Glutamatergic neuron (in vitro differentiated cells): ENCODE data around the gene MSMP. TPM values are rescaled to one million over a fixed set of nuclear protein-coding genes. Genes with fewer than 3 reads are reported as not detected.

Experiments used
- DNase-seq: peaks from one replicate; pipeline ENCODE4 v3.0.0; 2022
- H3K27ac Mint-ChIP-seq: one replicate; pipeline ENCODE4 v1.8.0; 2020; ENCODE audit warnings: mild to moderate bottlenecking, mixed read lengths, inconsistent platforms; ENCODE audit not compliant: unreplicated experiment
- H3K27me3 Mint-ChIP-seq: one replicate; pipeline ENCODE4 v1.8.0; 2020; ENCODE audit warnings: mild to moderate bottlenecking, moderate library complexity, mixed read lengths, inconsistent platforms; ENCODE audit not compliant: unreplicated experiment
- H3K36me3 Mint-ChIP-seq: one replicate; pipeline ENCODE4 v1.8.0; 2020; ENCODE audit warnings: mild to moderate bottlenecking, mixed read lengths, inconsistent platforms; ENCODE audit not compliant: unreplicated experiment
- H3K4me1 Mint-ChIP-seq: one replicate; pipeline ENCODE4 v1.8.0; 2020; ENCODE audit warnings: mild to moderate bottlenecking, low read depth, mixed read lengths, inconsistent platforms; ENCODE audit not compliant: unreplicated experiment
- H3K4me3 Mint-ChIP-seq: one replicate; pipeline ENCODE4 v1.8.0; 2020; ENCODE audit warnings: mild to moderate bottlenecking, mixed read lengths, inconsistent platforms; ENCODE audit not compliant: unreplicated experiment
- H3K9me3 Mint-ChIP-seq: one replicate; pipeline ENCODE4 v1.8.0; 2020; ENCODE audit warnings: mild to moderate bottlenecking, moderate library complexity, mixed read lengths, inconsistent platforms; ENCODE audit not compliant: unreplicated experiment
- total RNA-seq: library from RNA; stranded (reverse); fragmentation: NEBNext Ultra II Directional; extraction: Animal tissue kit (Norgen Biotek cat#: 25700); gene quantifications from one replicate; pipeline ENCODE4 v1.2.1, GENCODE V29; 2021; ENCODE audit not compliant: unreplicated experiment
- TF ChIP-seq, protein P1 (sequence below): fragments of 200-600 bp; sonication (generic); IDR thresholded peaks from one replicate; pipeline ENCODE4 v1.5.0; 2021; ENCODE audit not compliant: partially characterized antibody, unreplicated experiment

The MSMP gene
- total RNA-seq, 1 donor from 2014 or later, result not detected

DNA sequence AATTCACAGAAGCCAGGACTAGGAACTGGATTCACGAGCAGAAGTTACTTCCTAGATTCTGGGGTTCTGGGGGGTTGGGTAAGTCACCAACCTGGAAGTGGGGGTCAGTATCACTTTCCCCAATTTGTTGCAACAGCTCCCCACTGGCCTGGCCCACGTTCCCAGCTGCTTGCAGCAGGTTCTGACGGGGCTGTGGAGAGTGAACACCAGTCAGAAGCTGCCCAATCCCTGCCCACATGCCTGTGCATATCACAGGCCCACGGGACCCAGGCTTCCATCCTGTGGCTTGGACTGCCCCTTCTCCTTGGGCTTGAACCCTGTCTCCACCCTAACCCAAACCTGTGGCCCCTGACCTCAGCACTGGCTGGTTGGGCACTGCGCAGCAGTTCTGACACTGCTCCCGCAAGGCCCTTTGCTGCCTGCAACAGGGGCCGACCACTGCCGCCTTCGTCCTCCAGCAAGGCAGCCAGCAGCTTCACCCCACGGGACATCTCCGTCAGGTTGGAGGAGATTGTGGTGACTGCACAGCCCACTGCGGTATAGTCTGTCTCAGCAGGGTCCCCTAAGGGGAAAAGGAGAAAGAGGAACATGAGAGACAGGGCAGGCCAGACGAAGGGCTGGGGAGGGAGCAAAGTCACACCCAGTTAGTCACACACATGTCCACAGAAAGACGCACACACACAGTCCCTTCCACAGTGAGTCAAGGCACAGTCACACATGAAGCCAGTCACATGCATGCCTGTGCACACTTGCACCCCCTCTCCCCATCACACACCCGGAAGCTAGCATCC is 35.2 kb downstream of the MSMP start:
- Mint-ChIP-seq H3K9me3 (no peaks in the 10 kb centered on the region), H3K4me1 (no peaks in the 10 kb centered on the region), H3K27me3 (peaks cover 5% of the 10 kb centered on the region), H3K36me3 (no peaks in the 10 kb centered on the region), H3K27ac (no peak overlapping the region), H3K4me3 (no peak overlapping the region)
- no peak for DNase-seq
- TF ChIP-seq, protein P1, sequence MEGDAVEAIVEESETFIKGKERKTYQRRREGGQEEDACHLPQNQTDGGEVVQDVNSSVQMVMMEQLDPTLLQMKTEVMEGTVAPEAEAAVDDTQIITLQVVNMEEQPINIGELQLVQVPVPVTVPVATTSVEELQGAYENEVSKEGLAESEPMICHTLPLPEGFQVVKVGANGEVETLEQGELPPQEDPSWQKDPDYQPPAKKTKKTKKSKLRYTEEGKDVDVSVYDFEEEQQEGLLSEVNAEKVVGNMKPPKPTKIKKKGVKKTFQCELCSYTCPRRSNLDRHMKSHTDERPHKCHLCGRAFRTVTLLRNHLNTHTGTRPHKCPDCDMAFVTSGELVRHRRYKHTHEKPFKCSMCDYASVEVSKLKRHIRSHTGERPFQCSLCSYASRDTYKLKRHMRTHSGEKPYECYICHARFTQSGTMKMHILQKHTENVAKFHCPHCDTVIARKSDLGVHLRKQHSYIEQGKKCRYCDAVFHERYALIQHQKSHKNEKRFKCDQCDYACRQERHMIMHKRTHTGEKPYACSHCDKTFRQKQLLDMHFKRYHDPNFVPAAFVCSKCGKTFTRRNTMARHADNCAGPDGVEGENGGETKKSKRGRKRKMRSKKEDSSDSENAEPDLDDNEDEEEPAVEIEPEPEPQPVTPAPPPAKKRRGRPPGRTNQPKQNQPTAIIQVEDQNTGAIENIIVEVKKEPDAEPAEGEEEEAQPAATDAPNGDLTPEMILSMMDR, result no peak

DNA sequence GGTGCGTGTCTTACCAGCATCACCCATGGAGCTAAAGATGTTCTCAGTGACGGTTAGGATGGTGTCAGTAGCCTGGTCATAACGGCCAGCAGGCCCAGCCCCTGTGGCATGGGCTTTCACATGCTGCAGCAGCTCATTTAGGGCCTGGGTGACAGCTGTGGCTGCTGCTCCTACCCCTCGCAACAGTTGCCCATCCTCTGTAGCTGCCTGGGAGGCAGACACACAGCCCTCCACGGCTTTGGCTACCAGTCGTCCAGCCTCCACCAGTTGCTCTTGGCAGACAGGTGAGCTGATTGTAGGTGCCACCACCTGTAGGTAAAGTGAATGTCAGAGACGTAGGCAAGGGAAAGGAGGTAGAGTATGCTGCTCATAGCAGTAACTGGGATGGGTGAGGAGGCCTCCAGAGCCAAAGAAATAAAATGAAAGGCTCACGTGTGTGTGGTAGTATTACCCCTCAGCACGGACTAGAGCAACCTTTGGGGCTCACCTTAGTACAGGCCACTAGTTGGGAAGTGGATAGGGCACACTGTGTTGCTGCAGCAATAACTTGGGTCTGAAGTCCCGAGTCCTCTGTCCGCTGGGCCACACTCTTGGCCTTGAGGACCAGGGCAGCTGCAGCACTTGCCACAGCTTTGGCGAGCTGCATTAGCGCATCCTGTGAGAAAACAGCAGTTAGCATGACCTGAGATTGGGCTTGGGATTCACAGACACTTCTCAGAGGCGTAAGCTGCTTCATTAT is 36.8 kb downstream of the MSMP start:
- TF ChIP-seq, protein P1, result no peak
- H3K9me3 Mint-ChIP-seq, result no peaks in the 10 kb centered on the region
- no peak overlapping the region for H3K27ac Mint-ChIP-seq
- H3K36me3 Mint-ChIP-seq, result no peaks in the 10 kb centered on the region
- H3K4me1 Mint-ChIP-seq, result no peaks in the 10 kb centered on the region
- no peak overlapping the region for H3K4me3 Mint-ChIP-seq
- no peak for DNase-seq
- peaks cover 6% of the 10 kb centered on the region for H3K27me3 Mint-ChIP-seq

DNA sequence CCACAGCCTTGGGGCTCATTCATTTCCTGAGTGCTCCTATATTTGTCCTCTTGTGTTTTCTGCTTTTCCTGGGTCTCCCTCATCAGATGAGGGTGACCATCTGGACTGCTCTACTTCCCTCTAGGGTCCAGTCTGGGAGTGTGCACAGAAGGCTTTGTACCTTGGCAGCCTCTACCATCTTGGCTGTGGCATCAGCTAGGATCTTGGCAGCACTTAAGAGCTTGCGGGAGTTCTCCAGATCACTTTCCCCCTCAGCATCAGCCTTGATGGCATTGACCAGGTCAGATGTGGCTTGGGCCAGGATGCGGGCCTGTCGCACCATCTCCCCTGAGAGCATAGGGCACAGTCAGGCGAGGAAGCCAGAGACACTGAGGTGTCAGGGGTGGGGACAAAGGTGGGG is 37.8 kb downstream of the MSMP start:
- H3K27me3 Mint-ChIP-seq, result peaks cover 4% of the 10 kb centered on the region
- no peaks in the 10 kb centered on the region for H3K36me3 Mint-ChIP-seq
- no peaks in the 10 kb centered on the region for H3K4me1 Mint-ChIP-seq
- H3K4me3 Mint-ChIP-seq, result no peak overlapping the region
- TF ChIP-seq, protein P1, result no peak
- peak overlapping the region; percentile 31 for H3K27ac Mint-ChIP-seq
- DNase-seq, result no peak
- H3K9me3 Mint-ChIP-seq, result no peaks in the 10 kb centered on the region

DNA sequence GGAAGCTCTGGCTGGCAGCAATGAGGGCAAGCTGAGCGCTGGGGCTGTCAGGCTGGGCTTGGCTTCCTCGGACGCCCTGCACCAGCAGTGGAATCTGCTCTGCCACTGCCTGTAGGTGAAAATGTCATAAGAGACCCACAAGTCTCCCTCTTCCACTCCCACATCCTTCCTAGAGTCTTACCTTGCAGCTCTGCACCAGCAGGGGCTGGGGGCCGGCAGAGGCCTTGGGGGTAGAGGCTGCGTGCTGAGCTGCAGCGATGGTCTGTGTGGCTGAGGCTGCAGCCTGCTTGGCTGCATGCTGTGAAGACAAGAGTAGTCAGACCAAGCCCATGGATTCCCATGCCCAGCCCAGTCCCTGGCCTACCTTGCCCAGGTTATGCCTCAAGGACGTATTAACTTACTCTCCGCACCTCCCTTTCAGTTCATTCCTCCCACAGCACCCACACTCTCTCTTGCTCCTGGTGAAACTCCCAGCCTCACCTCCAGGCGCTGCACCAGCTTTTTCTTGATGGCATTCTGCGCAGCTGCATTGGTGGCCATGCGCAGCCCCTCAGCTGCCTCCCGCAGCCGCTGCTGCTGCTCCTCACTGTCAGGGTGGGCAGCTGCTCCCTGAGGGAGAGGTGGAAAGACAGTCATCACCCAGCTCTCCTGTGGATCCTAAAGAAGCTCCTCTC is 39.4 kb downstream of the MSMP start:
- Mint-ChIP-seq H3K27me3 (peaks cover 4% of the 10 kb centered on the region), H3K9me3 (no peaks in the 10 kb centered on the region), H3K4me1 (no peaks in the 10 kb centered on the region), H3K27ac (no peak overlapping the region), H3K36me3 (no peaks in the 10 kb centered on the region), H3K4me3 (no peak overlapping the region)
- TF ChIP-seq, protein P1, result no peak
- DNase-seq, result no peak
